ENCODE results near the gene UBR1. TPM values are rescaled to one million over a fixed set of nuclear protein-coding genes. Genes with fewer than 3 reads are reported as not detected.
"Not testable (repeated sequence)": the region's sequence is repeated elsewhere in the genome, so short reads cannot be mapped to it uniquely, and the experiment has no call there.

Gene UBR1
- total RNA-seq, 2 donors from 2014 or later = 27.2 to 28.0 TPM

GRCh38 chr15:43025150-43025549 is 80.7 kb downstream of the UBR1 start:
- Histone ChIP-seq H3K36me3 (no peaks in the 10 kb centered on the region), H3K9me3 (no peaks in the 10 kb centered on the region), H3K27ac (no peak overlapping the region), H3K4me1 (replicated peaks) (no peaks in the 10 kb centered on the region), H3K4me3 (no peak overlapping the region), H3K27me3 (replicated peaks; ENCODE audit: insufficient read depth) (no peaks in the 10 kb centered on the region)
- TF ChIP-seq CTCF (IDR thresholded peaks at IDR 0.05) (no peak), POLR2AphosphoS5 (IDR thresholded peaks at IDR 0.05) (no peak), POLR2A (IDR thresholded peaks at IDR 0.05) (no peak)
- intact Hi-C loops (cut with DNase I) = no loop called here
- no peak for DNase-seq (ENCODE audit: low spot score)

- intact Hi-C loops (cut with DNase I); H3K27me3 ChIP-seq (replicated peaks; ENCODE audit: insufficient read depth); H3K27ac ChIP-seq; H3K36me3 ChIP-seq; DNase-seq (ENCODE audit: low spot score); H3K4me1 ChIP-seq (replicated peaks); H3K4me3 ChIP-seq; H3K9me3 ChIP-seq: not testable (repeated sequence)
- 98% methylated on average over 16 of the region's 31 CpGs for WGBS
Measured at GRCh38 chr15:43014671-43015070, 91.2 kb downstream of the UBR1 start.

DNA sequence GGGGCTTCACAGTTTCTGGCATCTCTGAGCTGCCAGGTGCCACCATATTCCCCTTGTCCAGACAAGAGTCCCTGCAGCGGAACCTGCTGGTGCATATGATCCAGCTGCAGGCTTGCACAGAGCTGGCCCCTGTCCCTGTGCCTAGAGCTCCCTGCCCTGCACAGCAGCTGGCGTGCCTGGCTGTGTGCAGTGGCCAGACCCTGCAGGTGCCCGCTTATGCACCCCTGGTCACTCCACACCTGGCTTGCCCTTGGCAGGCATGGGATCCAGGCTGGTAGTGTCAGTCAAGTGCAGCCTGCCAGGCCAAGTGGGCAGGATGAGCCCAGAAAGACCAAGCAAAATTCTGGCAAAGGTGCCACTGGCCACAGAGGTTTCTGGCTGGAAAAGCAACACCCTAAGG is 96.6 kb downstream of the UBR1 start:
- intact Hi-C loops (cut with DNase I) = no loop called here
- Histone ChIP-seq H3K4me1 (replicated peaks) (no peaks in the 10 kb centered on the region), H3K4me3 (no peak overlapping the region), H3K9me3 (no peaks in the 10 kb centered on the region), H3K27ac (no peak overlapping the region), H3K36me3 (no peaks in the 10 kb centered on the region), H3K27me3 (replicated peaks; ENCODE audit: insufficient read depth) (no peaks in the 10 kb centered on the region)
- TF ChIP-seq CTCF (IDR thresholded peaks at IDR 0.05) (no peak), POLR2A (IDR thresholded peaks at IDR 0.05) (no peak), POLR2AphosphoS5 (IDR thresholded peaks at IDR 0.05) (no peak)
- no peak for DNase-seq (ENCODE audit: low spot score)
- WGBS = 100% methylated on average over 1 of the region's 3 CpGs

- DNase-seq (ENCODE audit: low spot score) = no peak
- intact Hi-C loops (cut with DNase I) = no loop called here
- Histone ChIP-seq H3K27ac (no peak overlapping the region), H3K36me3 (no peaks in the 10 kb centered on the region), H3K27me3 (replicated peaks; ENCODE audit: insufficient read depth) (no peaks in the 10 kb centered on the region), H3K4me3 (no peak overlapping the region), H3K4me1 (replicated peaks) (no peaks in the 10 kb centered on the region), H3K9me3 (no peaks in the 10 kb centered on the region)
- 96% methylated on average over 14 of the region's 14 CpGs for WGBS
- TF ChIP-seq POLR2AphosphoS5 (IDR thresholded peaks at IDR 0.05) = no peak
- TF ChIP-seq CTCF (IDR thresholded peaks at IDR 0.05) = no peak
- no peak for TF ChIP-seq POLR2A (IDR thresholded peaks at IDR 0.05)
Measured at GRCh38 chr15:43008150-43008549, 97.7 kb downstream of the UBR1 start.

DNA sequence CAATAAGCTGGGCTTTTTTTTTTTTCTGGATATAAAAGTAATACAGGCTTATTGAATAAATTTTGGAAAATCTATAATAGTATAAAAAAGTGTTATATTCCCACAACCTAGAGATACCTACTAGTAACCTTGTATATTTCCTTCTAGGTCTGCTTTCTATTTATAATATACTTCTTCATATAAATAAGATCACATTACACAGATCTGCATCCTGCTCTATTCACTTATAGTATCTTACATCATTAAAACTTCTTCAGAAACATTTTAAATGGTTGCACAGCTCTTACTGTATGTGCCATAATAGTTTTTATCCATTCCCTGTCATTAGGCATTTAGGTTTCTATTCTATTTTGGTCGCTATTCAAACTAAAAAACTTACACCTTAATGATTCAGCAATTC is 98.3 kb downstream of the UBR1 start:
- intact Hi-C loops (cut with DNase I) = no loop called here
- no peak overlapping the region for H3K27ac ChIP-seq
- H3K36me3 ChIP-seq = no peaks in the 10 kb centered on the region
- H3K27me3 ChIP-seq (replicated peaks; ENCODE audit: insufficient read depth) = no peaks in the 10 kb centered on the region
- H3K9me3 ChIP-seq = no peaks in the 10 kb centered on the region
- H3K4me3 ChIP-seq = no peak overlapping the region
- WGBS = 98% methylated on average over 1 of the region's 1 CpG
- TF ChIP-seq POLR2AphosphoS5 (IDR thresholded peaks at IDR 0.05) = no peak
- no peak for TF ChIP-seq POLR2A (IDR thresholded peaks at IDR 0.05)
- no peak for TF ChIP-seq CTCF (IDR thresholded peaks at IDR 0.05)
- H3K4me1 ChIP-seq (replicated peaks) = no peaks in the 10 kb centered on the region
- no peak for DNase-seq (ENCODE audit: low spot score)

Measured in prostate gland (tissue), 2 donors.